ACHN (cell line): Measurements from ENCODE around the gene NSMF.
"Not testable (repeated sequence)": the region's sequence is repeated elsewhere in the genome, so short reads cannot be mapped to it uniquely, and the experiment has no call there.

ENCODE experiments used
- DNase-seq: peaks from one replicate; pipeline ENCODE4 v3.0.0-alpha.2; 2015
- in situ Hi-C: cut with HindIII; loops from 2 replicates; pipeline ENCODE4 v1.10.0; 2017; ENCODE audit warnings: low sequenced_read_pairs, low pct_ligation_motif_present, low pct_unique_long_range_greater_than_20kb

The NSMF gene

DNA sequence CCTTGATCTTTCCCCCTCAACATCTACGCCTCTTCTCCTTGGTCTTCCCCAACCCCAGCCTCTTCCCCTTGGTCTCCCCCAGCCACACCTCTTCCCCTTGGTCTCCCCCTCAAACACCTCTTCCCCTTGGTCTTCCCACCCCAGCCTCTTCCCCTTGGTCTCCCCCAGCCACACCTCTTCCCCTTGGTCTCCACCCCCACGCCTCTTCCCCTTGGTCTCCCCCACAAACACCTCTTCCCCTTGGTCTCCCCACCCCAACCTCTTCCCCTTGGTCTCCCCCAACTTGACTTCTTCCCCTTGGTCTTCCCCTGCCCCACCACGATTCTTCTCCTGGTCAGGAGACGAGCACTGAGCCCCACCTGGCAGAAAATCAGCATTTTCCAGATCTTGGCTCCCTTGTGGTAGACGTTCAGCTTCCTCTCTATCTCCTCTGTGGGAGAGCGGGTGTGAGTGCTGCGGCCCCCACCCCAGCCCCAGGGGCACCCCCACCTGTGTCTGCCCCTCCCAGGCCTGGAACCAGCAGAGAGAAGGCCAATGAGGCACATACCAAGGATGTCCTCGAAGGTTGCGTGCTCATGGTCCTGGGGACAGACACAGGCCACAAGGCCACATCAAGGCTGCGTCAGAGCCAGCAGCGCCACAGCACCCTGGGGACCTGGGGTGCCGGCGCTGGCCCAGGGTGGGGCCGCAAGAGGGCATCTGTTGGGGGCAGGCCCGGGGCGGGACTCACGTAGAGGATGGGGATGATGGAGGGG lies 7.0 kb downstream of the NSMF start:
- in situ Hi-C loops = no loop called here

DNA sequence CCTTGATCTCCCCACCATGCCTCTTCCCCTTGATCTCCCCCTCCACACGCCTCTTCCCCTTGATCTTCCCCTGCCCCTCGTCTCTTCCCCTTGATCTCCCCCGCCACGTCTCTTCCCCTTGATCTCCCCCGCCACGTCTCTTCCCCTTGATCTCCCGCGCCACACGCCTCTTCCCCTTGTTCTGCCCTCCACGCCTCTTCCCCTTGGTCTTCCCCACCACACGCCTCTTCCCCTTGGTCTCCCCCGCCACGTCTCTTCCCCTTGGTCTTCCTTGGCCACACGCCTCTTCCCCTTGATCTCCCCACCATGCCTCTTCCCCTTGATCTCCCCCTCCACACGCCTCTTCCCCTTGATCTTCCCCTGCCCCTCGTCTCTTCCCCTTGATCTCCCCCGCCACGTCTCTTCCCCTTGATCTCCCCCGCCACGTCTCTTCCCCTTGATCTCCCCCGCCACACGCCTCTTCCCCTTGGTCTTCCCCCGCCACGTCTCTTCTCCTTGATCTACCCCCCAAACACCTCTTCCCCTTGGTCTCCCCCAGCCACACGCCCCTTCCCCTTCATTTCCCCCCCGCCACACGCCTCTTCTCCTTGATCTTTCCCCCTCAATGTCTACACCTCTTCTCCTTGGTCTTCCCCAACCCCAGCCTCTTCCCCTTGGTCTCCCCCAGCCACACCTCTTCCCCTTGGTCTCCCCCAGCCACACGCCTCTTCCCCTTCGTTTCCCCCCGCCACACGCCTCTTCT lies 7.7 kb downstream of the NSMF start:
- DNase-seq, in situ Hi-C loops: not testable (repeated sequence)

More for the DNA sequence above, 7.0 kb downstream of the NSMF start:
- no peak for DNase-seq

DNA sequence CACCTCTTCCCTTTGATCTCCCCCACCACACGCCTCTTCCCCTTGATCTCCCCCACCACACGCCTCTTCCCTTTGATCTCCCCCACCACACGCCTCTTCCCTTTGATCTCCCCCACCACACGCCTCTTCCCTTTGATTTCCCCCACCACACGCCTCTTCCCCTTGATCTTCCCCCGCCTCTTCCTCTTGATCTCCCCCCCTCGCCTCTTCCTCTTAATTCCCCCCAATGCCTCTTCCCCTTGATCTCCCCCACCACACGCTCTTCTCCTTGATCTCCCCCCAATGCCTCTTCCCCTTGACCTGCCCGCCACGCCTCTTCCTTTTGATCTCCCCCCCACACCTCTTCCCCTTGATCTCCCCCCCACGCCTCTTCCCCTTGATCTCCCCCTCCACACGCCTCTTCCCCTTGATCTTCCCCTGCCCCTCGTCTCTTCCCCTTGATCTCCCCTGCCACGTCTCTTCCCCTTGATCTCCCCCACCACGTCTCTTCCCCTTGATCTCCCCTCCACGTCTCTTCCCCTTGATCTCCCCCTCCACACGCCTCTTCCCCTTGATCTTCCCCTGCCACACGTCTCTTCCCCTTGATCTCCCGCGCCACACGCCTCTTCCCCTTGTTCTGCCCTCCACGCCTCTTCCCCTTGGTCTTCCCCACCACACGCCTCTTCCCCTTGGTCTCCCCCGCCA lies 8.5 kb downstream of the NSMF start:
- DNase-seq, in situ Hi-C loops: not testable (repeated sequence)

DNA sequence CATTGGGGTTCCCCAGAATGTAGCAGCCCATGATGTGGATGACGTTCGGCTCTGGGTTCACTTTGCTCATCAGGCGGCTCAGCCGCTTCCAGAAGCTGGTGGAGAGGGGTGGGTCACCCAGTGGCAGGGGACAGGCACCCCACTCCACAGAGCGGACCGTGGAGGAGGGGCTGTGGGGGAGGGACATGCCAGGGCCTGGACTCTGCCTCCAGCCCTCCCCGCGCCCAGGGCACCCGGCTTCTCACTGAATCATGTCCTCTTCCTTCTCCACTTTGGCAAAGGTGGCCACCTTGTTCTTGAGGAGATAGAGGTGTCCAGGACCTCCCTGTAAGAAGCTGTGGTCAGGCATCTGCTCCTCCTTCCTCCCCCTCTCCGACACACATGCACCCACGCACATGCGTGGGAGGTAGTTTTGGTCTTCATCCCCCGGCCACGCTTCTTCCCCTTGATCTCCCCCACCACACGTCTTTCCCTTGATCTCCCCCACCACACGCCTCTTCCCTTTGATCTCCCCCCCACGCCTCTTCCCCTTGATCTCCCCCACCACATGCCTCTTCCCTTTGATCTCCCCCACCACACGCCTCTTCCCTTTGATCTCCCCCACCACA lies 9.1 kb downstream of the NSMF start:
- in situ Hi-C loops = no loop called here
- no peak for DNase-seq

DNA sequence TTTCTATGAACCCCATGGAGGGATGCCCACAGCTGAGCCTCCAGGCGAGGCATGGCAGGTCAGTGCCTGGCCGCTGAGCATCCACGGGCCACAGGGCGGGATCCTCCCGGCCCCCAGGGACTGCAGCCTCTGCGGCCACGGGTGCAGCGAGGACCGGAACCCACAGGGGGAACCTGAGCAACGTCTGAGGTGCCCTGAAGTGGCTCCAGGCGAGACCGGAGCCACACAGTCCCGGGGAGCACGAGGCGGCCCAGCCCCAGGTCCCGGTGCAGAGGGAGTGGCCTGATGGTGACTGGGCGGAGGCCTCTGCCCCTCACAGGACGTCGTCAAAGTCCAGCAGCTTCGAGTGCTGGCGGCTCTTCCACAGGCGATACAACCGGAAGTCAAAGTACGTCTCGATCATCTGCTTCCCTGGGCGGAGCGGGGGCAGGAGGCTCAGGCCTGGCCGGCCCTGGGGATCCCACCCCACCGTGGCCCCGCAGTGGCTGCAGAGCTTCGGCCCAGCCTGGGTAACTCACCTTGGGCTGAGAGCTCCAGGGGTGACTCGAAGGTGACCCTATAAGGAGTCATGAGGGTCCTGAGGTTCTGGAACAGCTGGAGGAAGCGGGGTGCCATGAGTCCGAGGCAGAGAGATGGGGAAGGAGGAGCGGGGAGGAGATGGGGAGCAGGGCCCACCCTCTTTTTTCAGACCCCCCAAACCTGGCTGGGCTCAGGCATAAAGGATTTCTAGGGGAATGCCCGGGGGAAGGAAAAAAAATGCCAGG lies 9.9 kb downstream of the NSMF start:
- DNase-seq = no peak
- in situ Hi-C loops = no loop called here

DNA sequence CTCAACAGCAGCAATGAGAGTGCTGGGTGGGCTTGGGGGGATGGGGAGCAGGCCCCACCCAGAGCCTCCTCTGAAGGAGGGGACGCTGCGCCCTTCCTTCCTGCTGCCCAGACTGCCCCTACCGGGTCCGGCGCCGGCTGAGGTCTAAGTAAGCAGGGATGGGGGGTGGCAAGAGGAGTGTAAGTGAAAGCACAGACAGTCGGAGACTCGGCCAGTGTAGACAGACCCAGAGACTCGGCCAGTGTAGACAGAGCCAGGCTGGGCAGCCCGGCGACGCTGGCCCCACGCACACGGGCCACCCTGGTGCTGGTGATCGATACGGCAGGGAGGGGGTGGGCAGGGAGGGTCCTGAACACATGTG lies 10.6 kb downstream of the NSMF start:
- in situ Hi-C loops = no loop called here
- DNase-seq = no peak

DNA sequence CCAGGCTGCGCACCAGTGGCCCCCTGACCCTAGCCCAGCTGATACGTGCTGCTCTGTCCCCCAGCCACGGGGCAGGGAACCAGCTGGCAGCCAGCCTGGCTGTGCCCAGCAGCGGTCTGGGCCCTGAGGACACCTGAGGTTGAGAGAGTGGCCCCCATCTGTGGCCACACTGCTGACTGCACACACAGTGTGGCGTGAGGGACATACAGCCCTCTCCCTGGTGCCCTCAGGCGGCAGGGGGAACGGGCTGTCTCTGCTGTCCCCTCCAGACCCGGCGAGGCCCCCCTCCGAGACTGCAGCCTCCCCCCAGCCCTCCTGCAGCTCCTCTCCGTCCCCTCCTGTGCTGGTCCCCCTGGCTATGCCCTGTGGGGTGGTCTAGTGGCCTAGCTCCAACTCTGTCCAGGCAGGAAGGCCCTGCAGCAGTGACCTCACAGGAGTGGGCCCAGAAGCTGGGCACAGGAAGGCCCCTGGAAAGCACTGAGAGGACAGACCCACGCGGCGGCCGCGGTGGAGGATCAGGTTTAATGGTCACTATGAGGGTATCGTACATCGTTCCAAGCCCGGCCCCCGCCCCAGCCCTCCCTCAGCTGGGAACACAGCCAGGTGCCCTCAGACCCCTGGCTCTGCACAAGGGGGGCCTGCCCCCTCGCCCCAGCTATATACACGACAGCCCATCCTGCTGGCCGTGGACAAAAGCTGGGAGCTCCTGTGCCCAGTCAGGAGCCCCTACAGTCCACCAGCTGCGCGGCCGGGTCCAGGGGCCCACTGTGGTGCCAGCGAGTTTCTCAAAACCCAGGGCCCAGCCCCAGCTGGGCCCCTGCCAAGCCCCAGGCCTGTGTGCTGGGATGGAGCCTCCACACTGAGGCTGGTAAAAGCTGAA lies 11.2 kb downstream of the NSMF start:
- DNase-seq = no peak
- in situ Hi-C loops = no loop called here

DNA sequence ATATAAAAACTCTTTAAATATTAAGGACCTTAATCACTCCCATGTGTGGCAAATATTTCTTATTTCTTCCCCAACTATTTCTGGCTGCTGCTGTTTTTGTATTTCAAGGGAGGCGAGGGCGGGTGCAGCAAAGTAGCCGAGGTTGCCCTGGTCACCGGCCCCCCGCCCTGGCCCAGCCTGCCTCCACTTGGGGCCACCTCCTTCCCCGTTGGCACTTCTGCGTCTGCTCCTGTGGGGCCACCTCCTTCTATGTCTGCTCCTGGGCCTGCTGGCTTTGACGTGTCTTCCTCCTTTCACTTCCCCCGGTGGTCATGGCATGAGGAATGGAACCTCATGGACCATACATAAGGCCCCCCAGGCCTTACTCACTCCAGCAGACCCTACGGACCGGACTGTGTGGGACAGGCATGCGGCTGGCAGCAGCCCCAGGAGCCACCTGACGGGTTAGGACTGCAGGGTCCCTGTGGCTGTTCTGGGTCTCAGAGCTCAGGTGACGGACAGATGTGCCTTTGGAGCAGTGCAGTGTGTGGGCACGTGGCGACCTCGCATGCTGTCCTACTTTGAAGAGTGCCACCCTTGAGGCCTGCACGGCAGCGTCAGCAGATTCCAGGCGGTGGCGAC lies 12.2 kb downstream of the NSMF start:
- DNase-seq = no peak
- in situ Hi-C loops = no loop called here

DNA sequence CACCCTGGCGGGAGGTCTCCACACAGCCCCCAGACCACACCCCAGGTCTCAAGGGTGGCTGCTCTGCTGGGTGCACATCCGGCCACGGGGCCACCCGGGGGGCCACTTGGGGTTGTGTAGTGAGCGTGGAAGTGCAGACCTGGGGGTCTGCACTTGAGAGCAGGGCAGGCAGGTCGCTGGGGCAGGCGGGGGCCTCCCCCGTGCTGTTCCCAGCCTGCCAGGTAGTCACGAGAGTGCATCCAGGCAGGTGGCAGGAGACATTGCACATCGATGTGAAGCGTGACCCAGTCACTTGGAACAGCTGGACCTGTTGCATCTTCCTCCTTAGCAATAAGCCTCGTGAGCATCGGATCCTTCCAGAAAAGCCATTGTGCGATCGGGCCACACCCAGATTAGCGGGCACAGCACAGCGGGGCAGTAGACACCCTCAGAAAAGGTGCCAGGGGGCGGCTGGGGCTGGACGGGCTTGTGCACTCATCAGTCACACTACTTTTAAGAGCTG lies 13.2 kb downstream of the NSMF start:
- DNase-seq = no peak

DNA sequence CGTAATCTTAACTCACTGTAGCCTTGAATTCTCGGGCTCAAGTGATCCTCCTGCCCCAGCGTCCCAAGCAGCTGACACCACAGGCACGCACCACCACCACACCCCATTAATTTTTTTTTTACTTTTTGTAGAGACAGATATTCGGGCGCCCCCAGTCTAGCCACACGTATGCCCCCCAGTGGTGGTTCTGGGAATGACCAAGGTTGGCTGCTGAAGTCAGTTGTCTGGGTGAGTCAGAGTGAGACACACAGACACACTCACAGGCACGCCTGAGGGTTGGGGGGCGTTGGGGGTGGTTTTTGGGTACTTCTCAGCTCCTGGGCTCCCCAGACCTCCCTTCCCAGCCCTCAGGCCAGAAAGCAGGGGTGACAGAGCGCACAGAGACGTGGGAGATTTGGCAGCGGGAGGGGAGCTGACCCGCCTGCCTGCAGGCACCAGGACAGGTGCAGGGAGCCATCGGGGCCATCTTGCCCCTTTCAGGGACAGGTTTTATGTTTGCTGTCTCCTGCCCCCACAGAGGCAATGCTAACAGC lies 13.8 kb downstream of the NSMF start:
- in situ Hi-C loops = no loop called here

More for the DNA sequence above, 13.2 kb downstream of the NSMF start:
- in situ Hi-C loops = no loop called here

DNA sequence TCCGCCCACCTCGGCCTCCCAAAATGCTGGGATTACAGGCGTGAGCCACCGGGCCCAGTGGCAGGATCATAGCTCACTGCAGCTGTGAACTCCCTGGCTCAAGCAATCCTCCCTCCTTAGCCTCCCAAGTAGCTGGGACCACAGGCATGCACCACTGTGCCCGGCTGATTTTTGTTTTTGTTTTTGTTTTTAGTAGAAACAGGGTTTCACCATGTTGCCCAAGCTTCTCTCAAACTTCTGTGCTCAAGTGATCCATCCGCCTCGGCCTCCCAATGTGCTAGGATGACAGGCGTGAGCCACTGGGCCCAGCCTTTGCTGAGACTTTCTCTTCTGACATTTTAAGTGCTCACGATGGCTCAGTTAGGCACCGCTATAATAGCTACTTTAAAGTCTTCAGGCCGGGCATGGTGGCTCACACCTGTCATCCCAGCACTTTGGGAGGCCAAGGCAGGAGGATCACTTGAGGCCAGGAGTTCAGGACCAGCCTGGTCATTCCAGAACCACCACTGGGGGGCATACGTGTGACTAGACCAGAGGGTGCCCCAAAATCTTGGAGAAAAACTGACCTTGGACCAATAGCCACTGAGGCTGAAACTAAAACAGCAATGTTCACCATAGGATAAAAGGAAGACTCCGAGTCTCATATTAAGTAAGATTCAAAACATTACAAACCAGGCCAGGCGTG lies 14.9 kb downstream of the NSMF start:
- DNase-seq = no peak
- in situ Hi-C loops = no loop called here

More for the DNA sequence above, 13.8 kb downstream of the NSMF start:
- peak; percentile 69 for DNase-seq

DNA sequence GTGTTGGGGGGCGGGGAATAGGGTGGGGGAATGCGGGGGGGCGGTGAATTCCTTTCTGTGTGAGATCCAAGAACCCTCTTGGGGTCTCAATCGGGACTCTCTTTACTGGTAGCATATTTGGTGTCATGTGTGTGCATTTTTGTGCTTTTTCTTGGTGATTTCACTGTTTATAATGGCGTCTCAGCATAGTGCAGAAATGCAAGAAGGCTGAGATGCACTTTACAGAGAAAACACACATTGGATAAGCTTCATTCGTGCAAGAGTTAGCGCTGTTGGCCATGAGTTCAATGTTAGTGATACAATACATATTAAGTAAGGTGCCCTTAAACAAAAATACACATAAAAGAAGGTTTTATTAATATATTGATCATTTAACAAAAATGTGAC lies 17.2 kb downstream of the NSMF start:
- no peak for DNase-seq

DNA sequence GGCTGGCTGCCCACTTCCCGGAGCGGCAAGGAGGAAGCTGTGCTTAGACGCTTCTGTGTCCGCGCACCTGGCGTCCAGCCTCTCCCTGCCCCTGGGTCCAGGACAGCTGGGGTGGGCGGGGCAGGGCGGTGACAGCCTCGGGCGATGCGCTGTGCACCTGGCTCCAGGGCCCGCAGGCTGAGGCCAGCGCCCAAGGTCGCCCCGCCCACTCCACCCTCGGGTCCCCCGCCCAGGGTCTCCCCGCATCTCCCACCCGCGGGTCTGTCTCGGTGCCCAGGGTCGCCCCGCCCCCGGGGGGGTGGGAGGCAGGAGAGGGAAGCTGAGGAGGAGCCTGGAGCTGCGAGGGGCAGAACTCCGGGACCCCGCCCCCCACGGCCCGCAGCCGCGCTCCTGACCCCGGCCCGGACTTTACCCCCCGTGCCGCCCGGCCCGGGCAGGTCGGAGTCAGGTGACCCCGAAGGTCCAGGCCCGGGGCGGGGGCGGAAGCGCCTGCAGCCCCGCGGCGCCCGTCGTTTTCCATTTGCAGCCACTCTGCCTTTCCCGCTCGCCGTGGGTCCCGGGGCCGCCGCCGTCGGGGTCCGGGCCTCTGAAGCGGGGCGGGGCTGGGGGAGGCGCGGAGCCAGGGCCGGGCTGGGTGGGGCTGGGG lies 17.7 kb downstream of the NSMF start, which contains the start of gene ENTPD8:
Gene ENTPD8 (minus strand): TSS at position 69 of the 646 bp plus-strand sequence. CDS start 3,072 bp downstream, outside the sequence.
- peak; percentile 50 for DNase-seq
- in situ Hi-C loops = no loop called here

More for the DNA sequence above, 17.2 kb downstream of the NSMF start:
- in situ Hi-C loops = no loop called here

DNA sequence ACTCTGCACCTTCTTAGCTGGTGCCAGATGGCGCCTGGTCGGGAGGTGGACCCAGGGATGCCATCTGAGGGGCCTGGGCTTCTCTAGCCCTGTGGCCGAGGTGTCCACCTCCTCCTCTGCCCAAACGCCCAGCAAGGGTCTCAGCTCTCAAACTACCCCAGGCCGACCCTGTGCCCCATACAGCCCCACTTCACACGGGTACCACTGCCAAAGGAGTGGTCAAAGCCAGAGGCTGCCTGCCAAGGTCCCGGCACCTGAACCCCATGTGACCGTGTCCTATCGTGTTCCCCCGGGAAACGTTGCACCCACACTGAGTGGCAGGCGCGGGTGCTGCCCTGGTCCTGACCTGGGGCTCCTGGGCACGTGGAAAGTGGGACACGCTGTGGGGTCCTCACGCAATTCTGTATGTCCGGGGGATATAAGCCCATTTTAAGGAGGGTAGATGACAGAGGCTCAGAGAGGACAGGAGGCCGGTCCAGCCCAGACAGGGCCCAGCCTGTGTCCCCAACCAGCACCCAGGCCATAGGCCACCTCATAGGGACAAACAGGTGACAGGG lies 19.9 kb downstream of the NSMF start:
- in situ Hi-C loops = no loop called here
- no peak for DNase-seq

DNA sequence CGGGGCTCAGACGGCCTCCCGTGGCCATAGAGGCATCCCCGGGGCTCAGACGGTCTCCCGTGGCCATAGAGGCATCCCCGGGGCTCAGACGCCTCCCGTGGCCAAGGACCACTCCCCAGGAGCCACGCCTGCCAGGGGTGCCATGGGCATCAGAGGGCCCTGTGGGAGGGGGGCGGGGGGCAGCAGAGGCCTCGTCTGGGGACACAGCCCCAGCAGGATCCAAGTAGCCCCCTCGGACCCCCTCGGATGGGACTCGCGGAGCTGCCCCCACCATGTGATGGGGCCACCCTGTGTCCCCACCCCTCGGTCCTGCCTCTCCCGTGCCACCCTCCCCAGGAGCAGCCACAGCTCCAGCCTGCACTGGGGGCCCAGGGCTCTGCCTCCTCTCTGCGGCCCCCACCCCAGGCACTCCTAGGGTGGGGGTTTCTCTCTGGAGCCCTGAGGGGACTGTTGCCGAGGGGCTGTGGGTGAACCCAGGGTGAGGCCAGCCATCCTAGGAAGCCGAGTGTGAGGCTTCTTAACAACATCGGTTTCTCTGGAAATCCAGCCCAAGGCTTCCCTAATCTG lies 20.5 kb downstream of the NSMF start:
- in situ Hi-C loops = no loop called here
- no peak for DNase-seq
